IPS-20b (cell line): Measurements from ENCODE around the gene UBAP2.

ENCODE experiments used
- H3K27ac ChIP-seq: one replicate; pipeline ENCODE4 v1.5.1; 2013; ENCODE audit warnings: low read length
- H3K27me3 ChIP-seq: 2 replicates; pipeline ENCODE4 v1.6.1; 2013; ENCODE audit warnings: mild to moderate bottlenecking, low read length, inconsistent platforms; ENCODE audit not compliant: insufficient read depth
- H3K36me3 ChIP-seq: 2 replicates; pipeline ENCODE4 v1.6.1; 2013; ENCODE audit warnings: low read depth, mild to moderate bottlenecking, inconsistent platforms, low read length, moderate library complexity; ENCODE audit not compliant: insufficient read depth
- H3K4me1 ChIP-seq: 2 replicates; pipeline ENCODE4 v1.6.1; 2013; ENCODE audit warnings: mild to moderate bottlenecking, control low read depth, inconsistent platforms, low read length, moderate library complexity; ENCODE audit not compliant: insufficient read depth
- H3K4me3 ChIP-seq: 2 replicates; pipeline ENCODE4 v1.5.1; 2013; ENCODE audit warnings: mild to moderate bottlenecking, low read length, inconsistent platforms
- H3K9ac ChIP-seq: 2 replicates; pipeline ENCODE4 v1.6.1; 2013; ENCODE audit warnings: low read depth, mild to moderate bottlenecking, inconsistent platforms, low read length, moderate library complexity
- H3K9me3 ChIP-seq: 2 replicates; pipeline ENCODE4 v1.6.1; 2013; ENCODE audit warnings: mild to moderate bottlenecking, low read depth, low read length, inconsistent platforms; ENCODE audit not compliant: insufficient read depth

Gene UBAP2

GRCh38 chr9:33880211-33881089, 168.2 kb downstream of the UBAP2 start:
- H3K4me1 ChIP-seq, result peaks cover 17% of the 10 kb centered on the region
- H3K36me3 ChIP-seq, result no peaks in the 10 kb centered on the region
- H3K27me3 ChIP-seq, result no peaks in the 10 kb centered on the region
- H3K4me3 ChIP-seq, result no peak overlapping the region
- no peak overlapping the region for H3K27ac ChIP-seq
- no peaks in the 10 kb centered on the region for H3K9me3 ChIP-seq
- no peak overlapping the region for H3K9ac ChIP-seq

GRCh38 chr9:33878691-33879366, 169.9 kb downstream of the UBAP2 start:
- peaks cover 7% of the 10 kb centered on the region; the same call in 1 of the 2 replicates for H3K4me1 ChIP-seq
- no peak overlapping the region for H3K4me3 ChIP-seq
- no peak overlapping the region for H3K9ac ChIP-seq
- H3K36me3 ChIP-seq, result no peaks in the 10 kb centered on the region
- H3K27me3 ChIP-seq, result no peaks in the 10 kb centered on the region
- H3K9me3 ChIP-seq, result no peaks in the 10 kb centered on the region
- no peak overlapping the region for H3K27ac ChIP-seq

- Histone ChIP-seq H3K4me1 (peaks cover 7% of the 10 kb centered on the region; the same call in 1 of the 2 replicates), H3K4me3 (no peak overlapping the region), H3K36me3 (no peaks in the 10 kb centered on the region), H3K9ac (no peak overlapping the region), H3K9me3 (no peaks in the 10 kb centered on the region), H3K27ac (no peak overlapping the region), H3K27me3 (no peaks in the 10 kb centered on the region)
Measured at GRCh38 chr9:33877727-33878489, 170.8 kb downstream of the UBAP2 start.
